HepG2 (cell line): ENCODE data around the gene SYT7. TPM values are rescaled to one million over a fixed set of nuclear protein-coding genes. Genes with fewer than 3 reads are reported as not detected.

Source experiments
- ETS1 ChIP-seq: sonication (generic); formaldehyde crosslinking; IDR thresholded peaks from 2 replicates; pipeline ENCODE4 v1.4.0; 2020; ENCODE audit warnings: missing genetic modification reagents
- GABPA ChIP-seq, 2 experiments: IDR thresholded peaks; 2 replicates each; pipeline ENCODE4 v1.6.1; 2011 to 2016; ENCODE audit warnings: low read depth in 2 of 2, low read length in 1 of 2, missing biosample characterization in 1 of 2, missing genetic modification characterization in 1 of 2
- GMEB2 ChIP-seq: IDR thresholded peaks from 2 replicates; pipeline ENCODE4 v1.6.1; 2016; ENCODE audit warnings: missing biosample characterization, missing genetic modification reagents, low read depth
- GPN1 ChIP-seq: sonication (generic); formaldehyde crosslinking; IDR thresholded peaks from 2 replicates; pipeline ENCODE4 v1.5.1; 2020; ENCODE audit warnings: missing genetic modification reagents, borderline replicate concordance
- JARID2 ChIP-seq: sonication (generic); formaldehyde crosslinking; IDR thresholded peaks from 2 replicates; pipeline ENCODE4 v1.8.1; 2023; ENCODE audit warnings: missing genetic modification reagents, inconsistent platforms; ENCODE audit not compliant: insufficient replicate concordance
- NFATC3 ChIP-seq: sonication (generic); formaldehyde crosslinking; IDR thresholded peaks from 2 replicates; pipeline ENCODE4 v1.5.1; 2020; ENCODE audit warnings: mild to moderate bottlenecking, missing genetic modification reagents
- PREB ChIP-seq: sonication (generic); formaldehyde crosslinking; IDR thresholded peaks from 2 replicates; pipeline ENCODE4 v1.4.0; 2020; ENCODE audit warnings: missing genetic modification reagents
- TBX2 ChIP-seq: sonication (generic); formaldehyde crosslinking; IDR thresholded peaks from 2 replicates; pipeline ENCODE4 v1.5.0; 2020; ENCODE audit warnings: missing genetic modification reagents, mild to moderate bottlenecking, borderline replicate concordance
- ZBTB40 ChIP-seq, 2 experiments: fragments of 450-650 bp in 1 of 2; sonication (generic) in 1 of 2; formaldehyde crosslinking in 1 of 2; IDR thresholded peaks; 2 replicates each; pipeline versions ENCODE4 v1.6.1 to v1.8.0; 2016 to 2022; ENCODE audit warnings: antibody characterized with exemption in 1 of 2, mild to moderate bottlenecking in 1 of 2, missing genetic modification reagents in 1 of 2
- ZNF468 ChIP-seq: sonication (generic); formaldehyde crosslinking; IDR thresholded peaks from 2 replicates; pipeline ENCODE4 v1.8.0; 2022; ENCODE audit warnings: mild to moderate bottlenecking, moderate library complexity, missing genetic modification reagents
- ZNF629 ChIP-seq: sonication (generic); formaldehyde crosslinking; conservative IDR thresholded peaks from 2 replicates; pipeline ENCODE4 v1.5.0; 2020; ENCODE audit warnings: missing genetic modification reagents
- ZNF878 ChIP-seq: sonication (generic); formaldehyde crosslinking; IDR thresholded peaks from 2 replicates; pipeline ENCODE4 v1.8.1; 2023; ENCODE audit warnings: mild to moderate bottlenecking, missing genetic modification reagents, moderate library complexity
- polyA plus RNA-seq, 8 experiments: library from polyadenylated mRNA; depleted of rRNA in 3 of 8; stranded (reverse) in 7 of 8; unstranded in 1 of 8; fragments of >200 nt; fragmentation: Illumina TruSeq in 4 of 8; extraction: Trizol in 4 of 8; gene quantifications; 2 replicates each; pipeline versions ENCODE4 v1.2.1 to v1.2.3, GENCODE V29; 2011 to 2016; ENCODE audit warnings: low read depth in 4 of 8, missing spikeins in 1 of 8, mixed read lengths in 1 of 8; ENCODE audit not compliant: insufficient read depth in 1 of 8
- total RNA-seq, 5 experiments: library from RNA; depleted of rRNA; stranded (reverse); fragments of >200 nt; fragmentation: Illumina TruSeq; extraction: Trizol; gene quantifications; 2 replicates each; pipeline ENCODE4 v1.2.3, GENCODE V29; 2016; ENCODE audit warnings: low read depth in 1 of 5

The SYT7 gene
- total and polyA plus RNA-seq, 2 of the 13 experiments (the other 11 are each of a cell fraction or from before 2014, with no cell fraction given) = 1.4 to 4.4 TPM

- TF ChIP-seq GABPA (IDR thresholded peaks at IDR 0.05; ENCODE audit: low read depth, low read length) (no peak), GABPA (CRISPR knock-in tag; IDR thresholded peaks at IDR 0.05; ENCODE audit: low read depth) (no peak), JARID2 (peak; percentile 59), GMEB2 (CRISPR knock-in tag) (no peak), ETS1 (CRISPR knock-in tag) (no peak), ZBTB40 (IDR thresholded peaks at IDR 0.05) (no peak), ZBTB40 (CRISPR knock-in tag; IDR thresholded peaks at IDR 0.05) (peak; percentile 34; the same call in 1 of the 2 replicates), ZNF878 (no peak), ZNF468 (CRISPR knock-in tag) (no peak), GPN1 (no peak), NFATC3 (CRISPR knock-in tag) (no peak), TBX2 (CRISPR knock-in tag) (peak; percentile 33; the same call in 1 of the 2 replicates), ZNF629 (0 out of 2 replicates have a peak, but pooled peaks have one; percentile 15), PREB (CRISPR knock-in tag) (no peak)
These were observed 71.5 kb downstream of the SYT7 start (continued) for GRCh38 chr11:61509043-61510029.
